ENCODE data around the gene RBM43.

The RBM43 gene

GRCh38 chr2:151297882-151298281, 36.2 kb upstream of the RBM43 start:
- TF ChIP-seq SIN3A (IDR thresholded peaks at IDR 0.05; ENCODE audit: borderline replicate concordance, insufficient read depth, low read length): no peak
- no peak for TF ChIP-seq TAF1 (IDR thresholded peaks at IDR 0.05; ENCODE audit: borderline replicate concordance, insufficient read depth, low read length)
- no peak for TF ChIP-seq FOXP2 (optimal IDR thresholded peaks at IDR 0.05; ENCODE audit: borderline replicate concordance, extremely low read depth, extremely low read length, insufficient read depth)
- TF ChIP-seq POLR2AphosphoS5 (IDR thresholded peaks at IDR 0.05; ENCODE audit: low read depth, low read length): no peak
- TF ChIP-seq REST (IDR thresholded peaks at IDR 0.05; ENCODE audit: insufficient read depth in 1 of 2, low read depth in 2 of 2, low read length in 2 of 2): no peak

GRCh38 chr2:151292546-151292945, 30.9 kb upstream of the RBM43 start:
- no peak for TF ChIP-seq SIN3A (IDR thresholded peaks at IDR 0.05; ENCODE audit: borderline replicate concordance, insufficient read depth, low read length)
- no peak for TF ChIP-seq REST (IDR thresholded peaks at IDR 0.05; ENCODE audit: insufficient read depth in 1 of 2, low read depth in 2 of 2, low read length in 2 of 2)
- no peak for TF ChIP-seq POLR2AphosphoS5 (IDR thresholded peaks at IDR 0.05; ENCODE audit: low read depth, low read length)
- no peak for TF ChIP-seq FOXP2 (optimal IDR thresholded peaks at IDR 0.05; ENCODE audit: borderline replicate concordance, extremely low read depth, extremely low read length, insufficient read depth)
- TF ChIP-seq TAF1 (IDR thresholded peaks at IDR 0.05; ENCODE audit: borderline replicate concordance, insufficient read depth, low read length): no peak

GRCh38 chr2:151292141-151292540, 30.5 kb upstream of the RBM43 start:
- TF ChIP-seq SIN3A (IDR thresholded peaks at IDR 0.05; ENCODE audit: borderline replicate concordance, insufficient read depth, low read length) (no peak), TAF1 (IDR thresholded peaks at IDR 0.05; ENCODE audit: borderline replicate concordance, insufficient read depth, low read length) (no peak), FOXP2 (optimal IDR thresholded peaks at IDR 0.05; ENCODE audit: borderline replicate concordance, extremely low read depth, extremely low read length, insufficient read depth) (no peak), REST (IDR thresholded peaks at IDR 0.05; ENCODE audit: insufficient read depth in 1 of 2, low read depth in 2 of 2, low read length in 2 of 2) (no peak)

- TF ChIP-seq POLR2AphosphoS5 (IDR thresholded peaks at IDR 0.05; ENCODE audit: low read depth, low read length): no peak
- TF ChIP-seq TAF1 (IDR thresholded peaks at IDR 0.05; ENCODE audit: borderline replicate concordance, insufficient read depth, low read length): no peak
- TF ChIP-seq REST (IDR thresholded peaks at IDR 0.05; ENCODE audit: insufficient read depth in 1 of 2, low read depth in 2 of 2, low read length in 2 of 2): no peak
- no peak for TF ChIP-seq FOXP2 (optimal IDR thresholded peaks at IDR 0.05; ENCODE audit: borderline replicate concordance, extremely low read depth, extremely low read length, insufficient read depth)
- TF ChIP-seq SIN3A (IDR thresholded peaks at IDR 0.05; ENCODE audit: borderline replicate concordance, insufficient read depth, low read length): no peak
These were observed 29.6 kb upstream of the RBM43 start for GRCh38 chr2:151291224-151291623.
